HG02981 (cell line): Measurements from ENCODE around the gene MAGEA2.
"Not testable (repeated sequence)": the region's sequence is repeated elsewhere in the genome, so short reads cannot be mapped to it uniquely, and the experiment has no call there.

ENCODE experiments used
- ATAC-seq: cut with Tn5 transposase; IDR thresholded peaks from one replicate; pipeline ENCODE4 v1.9.1; 2021; ENCODE audit warnings: mild to moderate bottlenecking, moderate library complexity; ENCODE audit not compliant: unreplicated experiment

MAGEA2 gene, protein sequence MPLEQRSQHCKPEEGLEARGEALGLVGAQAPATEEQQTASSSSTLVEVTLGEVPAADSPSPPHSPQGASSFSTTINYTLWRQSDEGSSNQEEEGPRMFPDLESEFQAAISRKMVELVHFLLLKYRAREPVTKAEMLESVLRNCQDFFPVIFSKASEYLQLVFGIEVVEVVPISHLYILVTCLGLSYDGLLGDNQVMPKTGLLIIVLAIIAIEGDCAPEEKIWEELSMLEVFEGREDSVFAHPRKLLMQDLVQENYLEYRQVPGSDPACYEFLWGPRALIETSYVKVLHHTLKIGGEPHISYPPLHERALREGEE

DNA sequence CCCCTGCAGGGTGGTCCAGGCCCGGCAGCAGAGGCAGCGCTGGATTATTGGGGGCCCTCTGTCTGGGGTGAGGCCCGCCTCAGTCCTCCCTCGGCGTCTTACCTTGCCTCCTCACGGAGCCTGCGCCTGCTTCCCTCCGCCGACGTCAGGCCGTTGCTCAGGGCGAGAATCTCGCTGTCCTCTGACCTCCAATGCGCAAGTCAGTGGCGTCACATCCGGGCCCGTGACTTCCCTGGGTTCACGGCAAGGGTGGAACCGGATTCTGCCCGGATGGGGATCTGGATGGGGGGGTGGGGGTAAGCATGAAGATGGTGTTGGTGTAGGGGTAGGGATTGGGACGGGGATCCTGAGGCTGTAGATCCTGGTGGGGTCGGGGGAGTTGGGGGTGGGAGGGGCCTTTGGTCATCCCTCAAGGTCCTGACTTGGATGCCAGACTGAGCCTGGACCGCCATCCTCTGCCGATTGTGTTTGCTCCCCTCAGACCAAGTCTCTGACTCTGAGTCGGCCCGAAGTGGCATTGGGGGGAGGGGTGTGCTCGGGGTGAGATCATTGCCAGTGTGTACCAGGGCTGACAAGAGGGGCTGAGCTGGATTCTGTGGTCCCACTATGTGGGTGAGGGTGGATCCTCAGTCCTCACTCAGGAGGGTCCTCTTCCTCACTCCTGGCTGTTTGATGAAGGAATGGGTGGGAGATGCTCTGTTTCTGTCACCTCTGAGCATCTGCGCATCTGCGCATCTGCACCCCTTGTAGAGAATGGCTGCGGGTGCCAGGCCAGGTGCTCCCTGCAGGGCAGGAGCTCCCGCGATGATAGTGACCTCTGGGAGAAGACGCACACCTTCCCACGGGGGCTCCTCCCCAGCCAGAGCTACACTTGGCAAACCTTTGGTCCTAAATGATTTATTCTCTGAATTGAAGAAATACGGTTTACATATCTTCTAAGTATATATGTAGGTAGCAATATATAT, at the start of gene MAGEA2:
Gene MAGEA2, minus strand, starts transcription at position 157 of the 965 bp plus-strand sequence. CDS start 2,479 bp downstream, outside the sequence.
- not testable (repeated sequence) for ATAC-seq

DNA sequence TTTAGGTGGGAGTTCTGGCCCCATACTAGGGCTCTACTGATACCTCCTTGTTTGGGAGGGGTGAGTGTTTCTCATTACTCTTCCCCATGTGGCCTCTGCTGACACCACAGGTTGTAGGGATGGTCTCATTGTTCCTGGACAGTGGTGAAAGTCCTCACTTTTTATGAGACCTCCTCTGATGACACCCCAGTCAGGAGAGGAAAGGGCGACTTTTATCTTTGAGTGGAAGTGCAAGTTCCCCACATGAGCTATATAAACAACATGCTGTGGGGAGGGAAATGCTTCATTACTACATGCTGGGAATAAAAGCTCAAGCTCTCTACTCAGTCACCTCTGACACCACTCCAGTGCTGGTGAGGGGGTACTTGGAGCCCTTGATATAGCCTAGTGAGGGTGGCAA, 45.3 kb upstream of the MAGEA2 start:
- no peak for ATAC-seq

DNA sequence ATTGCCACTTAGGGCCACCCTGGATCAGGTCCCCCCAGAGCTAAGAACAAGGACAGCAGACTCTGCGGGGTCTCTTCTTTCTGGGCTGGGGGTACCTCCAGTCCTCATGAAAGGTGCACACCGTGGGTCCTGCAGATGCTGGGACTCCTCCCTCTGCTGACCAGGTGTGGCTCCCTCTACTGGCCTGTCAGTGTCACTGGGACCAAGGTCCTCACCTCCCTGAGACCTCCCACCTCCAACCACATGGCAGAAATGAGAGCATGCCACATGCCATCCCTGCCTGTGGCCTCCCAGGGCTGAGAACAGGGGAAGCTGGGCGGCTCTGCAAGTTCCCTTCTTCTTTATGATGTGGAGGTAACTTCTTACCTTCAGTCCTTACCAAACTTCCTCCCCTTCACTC, 33.4 kb upstream of the MAGEA2 start:
- ATAC-seq, result not testable (repeated sequence)

DNA sequence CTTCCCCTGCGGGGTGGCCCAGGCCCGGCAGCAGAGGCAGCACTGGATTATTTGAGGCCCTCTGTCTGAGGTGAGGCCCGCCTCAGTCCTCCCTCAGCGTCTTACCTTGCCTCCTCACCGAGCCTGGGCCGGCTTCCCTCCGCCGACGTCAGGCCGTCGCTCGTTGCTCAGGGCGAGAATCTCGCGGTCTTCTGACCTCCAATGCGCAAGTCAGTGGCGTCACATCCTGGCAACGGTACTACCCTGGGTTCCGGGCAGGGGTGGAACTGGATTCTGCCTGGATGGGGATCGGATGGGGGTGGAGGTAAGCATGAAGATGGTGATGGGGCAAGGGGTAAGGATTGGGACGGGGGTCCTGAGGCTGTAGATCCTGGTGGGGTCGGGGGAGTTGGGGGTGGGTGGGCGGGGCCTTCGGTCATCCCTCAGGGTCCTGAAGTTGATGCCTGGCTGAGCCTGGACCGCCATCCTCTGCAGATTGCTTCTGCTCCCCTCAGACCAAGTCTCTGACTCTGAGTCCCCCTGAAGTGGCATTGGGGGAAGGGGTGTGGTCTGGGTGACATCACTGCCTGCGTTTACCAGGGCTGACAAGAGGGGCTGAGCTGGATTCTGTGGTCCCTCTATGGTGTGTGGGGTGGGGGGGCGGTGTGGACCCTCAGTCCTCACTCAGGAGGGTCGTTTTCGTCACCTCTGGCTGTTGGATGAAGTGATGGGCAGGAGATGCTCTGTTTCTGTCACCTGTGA, 16.1 kb upstream of the MAGEA2 start, which contains the start of gene MAGEA6:
Gene MAGEA6, minus strand, starts transcription at position 141 of the 741 bp plus-strand sequence. CDS start 2,039 bp downstream, outside the sequence.
- not testable (repeated sequence) for ATAC-seq

DNA sequence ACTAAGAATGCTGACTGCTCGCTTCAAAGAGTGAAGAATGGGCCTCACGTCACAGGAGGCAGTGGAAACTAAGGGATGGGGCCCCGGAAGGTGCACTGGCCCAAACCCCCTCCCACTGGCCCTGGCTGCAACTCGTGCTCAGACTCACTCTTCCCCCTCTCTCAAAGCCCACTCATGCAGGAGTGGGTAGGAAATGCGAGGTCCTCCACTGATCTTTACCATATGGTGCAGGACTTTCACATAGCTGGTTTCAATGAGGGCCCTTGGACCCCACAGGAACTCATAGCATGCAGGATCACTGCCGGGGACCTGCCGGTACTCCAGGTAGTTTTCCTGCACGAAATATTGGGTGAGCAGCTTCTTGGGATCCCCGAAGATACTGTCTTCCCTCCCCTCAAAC, 12.9 kb upstream of the MAGEA2 start:
- ATAC-seq, result not testable (repeated sequence)

DNA sequence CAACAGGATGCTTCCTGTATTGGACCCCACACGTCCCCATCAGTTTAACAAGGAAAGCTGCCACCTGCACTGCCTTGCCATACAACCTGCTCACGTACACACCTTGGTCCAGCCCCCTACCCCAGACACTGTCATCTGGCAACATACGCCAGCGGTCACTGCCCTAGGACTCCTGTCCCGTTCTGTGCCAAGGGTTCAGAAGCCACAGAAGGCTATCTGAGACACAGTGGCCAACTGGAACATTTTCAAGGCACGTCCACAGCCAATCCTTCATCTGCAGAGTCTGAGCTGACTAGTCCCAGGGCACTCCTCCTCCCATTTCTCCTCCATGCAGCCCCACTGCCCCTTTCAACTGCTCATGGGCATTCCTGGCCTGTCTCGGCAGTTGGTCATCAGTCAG, 7.9 kb upstream of the MAGEA2 start:
- not testable (repeated sequence) for ATAC-seq

DNA sequence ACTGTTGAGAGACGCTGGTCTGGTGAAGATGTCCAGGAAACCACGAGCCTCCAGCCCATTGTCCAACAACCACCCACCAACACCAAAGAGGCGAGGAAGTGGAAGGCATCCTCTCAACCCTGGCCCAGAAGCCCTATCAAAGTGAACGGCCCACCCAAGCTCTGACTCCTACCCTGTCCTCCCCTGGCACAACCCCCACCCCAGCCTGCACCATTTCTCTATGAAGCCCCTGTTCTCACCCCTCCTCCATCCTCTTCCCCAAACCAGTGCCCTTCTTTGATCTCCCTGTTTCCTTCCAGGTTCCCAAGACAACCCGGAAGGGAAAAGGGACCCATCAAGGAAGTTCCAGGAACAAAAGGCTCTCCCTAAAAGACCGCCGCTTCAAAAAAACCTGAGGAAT, 5.9 kb upstream of the MAGEA2 start:
- ATAC-seq, result not testable (repeated sequence)

DNA sequence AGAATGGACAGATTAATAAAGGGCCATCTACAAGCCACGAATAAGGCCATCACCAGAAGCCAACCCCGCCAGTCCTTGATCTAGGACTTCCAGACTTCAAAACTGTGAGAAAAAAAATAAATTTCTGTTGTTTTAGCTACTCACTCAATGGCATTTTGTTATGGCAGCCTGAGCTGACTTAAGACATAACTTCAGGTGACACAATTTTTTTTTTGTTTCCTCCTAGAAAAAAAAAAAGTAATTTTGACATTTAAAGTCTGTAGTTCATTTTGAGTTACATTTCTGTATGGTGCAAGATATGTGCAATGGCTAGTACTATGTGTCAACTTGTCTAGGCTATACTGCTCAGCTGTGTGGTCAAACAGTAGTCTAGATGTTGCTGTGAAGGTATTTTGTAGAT, 5.3 kb upstream of the MAGEA2 start, which contains the start of gene CSAG3:
Gene CSAG3, plus strand, starts transcription at position 301 of the 400 bp plus-strand sequence.
- ATAC-seq, result not testable (repeated sequence)

DNA sequence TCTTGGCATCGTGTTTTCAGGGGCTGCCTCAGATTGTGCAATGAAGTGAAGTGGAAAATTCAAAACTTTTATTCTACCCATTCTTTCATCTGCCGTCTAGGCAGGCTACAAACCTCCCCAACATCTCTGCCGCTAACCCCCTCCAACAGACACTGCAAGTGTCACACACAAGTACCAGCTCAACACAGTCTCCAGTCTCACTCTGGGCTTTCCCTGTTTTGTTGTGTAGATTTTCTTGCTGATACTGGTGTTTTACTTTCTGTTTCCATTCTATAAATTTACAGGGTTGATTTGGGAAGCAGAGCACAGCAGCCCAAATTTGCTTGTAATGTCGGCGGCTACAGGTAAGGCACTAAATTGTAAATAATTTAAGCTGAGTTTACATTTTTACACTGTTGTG, 1.2 kb upstream of the MAGEA2 start:
- ATAC-seq, result not testable (repeated sequence)

DNA sequence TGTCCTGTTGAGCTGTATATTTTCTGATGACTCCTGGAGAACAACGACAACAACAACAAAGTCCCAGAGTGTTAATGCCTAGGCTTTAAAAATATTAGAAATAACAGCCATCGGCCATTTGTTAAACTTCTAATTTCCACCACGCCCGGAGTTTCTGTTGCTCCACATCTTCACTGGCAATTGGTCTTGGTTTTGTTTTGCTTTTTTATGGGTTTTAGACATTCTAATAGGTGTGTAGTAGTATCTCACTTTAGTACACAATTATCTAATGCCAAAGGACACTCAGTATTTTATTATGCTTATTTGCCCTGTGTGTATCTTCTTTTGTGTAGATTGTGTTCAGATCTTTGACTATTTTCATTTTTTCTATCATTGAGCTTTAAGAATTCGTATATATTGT, 15.1 kb downstream of the MAGEA2 start:
- no peak for ATAC-seq

DNA sequence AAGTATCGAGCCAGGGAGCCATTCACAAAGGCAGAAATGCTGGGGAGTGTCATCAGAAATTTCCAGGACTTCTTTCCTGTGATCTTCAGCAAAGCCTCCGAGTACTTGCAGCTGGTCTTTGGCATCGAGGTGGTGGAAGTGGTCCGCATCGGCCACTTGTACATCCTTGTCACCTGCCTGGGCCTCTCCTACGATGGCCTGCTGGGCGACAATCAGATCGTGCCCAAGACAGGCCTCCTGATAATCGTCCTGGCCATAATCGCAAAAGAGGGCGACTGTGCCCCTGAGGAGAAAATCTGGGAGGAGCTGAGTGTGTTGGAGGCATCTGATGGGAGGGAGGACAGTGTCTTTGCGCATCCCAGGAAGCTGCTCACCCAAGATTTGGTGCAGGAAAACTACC, 17.1 kb downstream of the MAGEA2 start:
- ATAC-seq, result not testable (repeated sequence)

DNA sequence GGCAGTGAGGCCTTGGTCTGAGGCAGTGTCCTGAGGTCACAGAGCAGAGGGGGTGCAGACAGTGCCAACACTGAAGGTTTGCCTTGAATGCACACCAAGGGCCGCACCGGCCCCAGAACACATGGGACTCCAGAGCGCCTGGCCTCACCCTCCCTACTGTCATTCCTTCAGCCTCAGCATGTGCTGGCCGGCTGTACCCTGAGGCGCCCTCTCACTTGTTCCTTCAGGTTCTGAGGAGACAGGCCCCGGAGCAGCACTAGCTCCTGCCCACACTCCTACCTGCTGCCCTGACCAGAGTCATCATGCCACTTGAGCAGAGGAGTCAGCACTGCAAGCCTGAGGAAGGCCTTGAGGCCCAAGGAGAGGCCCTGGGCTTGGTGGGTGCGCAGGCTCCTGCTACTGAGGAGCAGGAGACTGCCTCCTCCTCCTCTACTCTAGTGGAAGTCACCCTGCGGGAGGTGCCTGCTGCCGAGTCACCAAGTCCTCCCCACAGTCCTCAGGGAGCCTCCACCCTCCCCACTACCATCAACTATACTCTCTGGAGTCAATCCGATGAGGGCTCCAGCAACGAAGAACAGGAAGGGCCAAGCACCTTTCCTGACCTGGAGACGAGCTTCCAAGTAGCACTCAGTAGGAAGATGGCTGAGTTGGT, 17.7 kb downstream of the MAGEA2 start:
- ATAC-seq, result no peak

DNA sequence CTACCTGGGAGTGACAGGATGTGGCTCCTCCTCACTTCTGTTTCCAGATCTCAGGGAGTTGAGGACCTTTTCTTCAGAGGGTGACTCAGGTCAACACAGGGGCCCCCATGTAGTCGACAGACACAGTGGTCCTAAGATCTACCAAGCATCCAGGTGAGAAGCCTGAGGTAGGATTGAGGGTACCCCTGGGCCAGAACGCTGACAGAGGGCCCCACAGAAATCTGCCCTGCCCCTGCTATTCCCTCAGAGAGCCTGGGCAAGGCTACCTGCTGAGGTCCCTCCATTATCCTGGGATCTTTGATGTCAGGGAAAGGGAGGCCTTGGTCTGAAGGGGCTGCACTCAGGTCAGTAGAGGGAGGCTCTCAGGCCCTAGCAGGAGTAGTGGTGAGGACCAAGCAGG, 18.5 kb downstream of the MAGEA2 start:
- ATAC-seq, result no peak

DNA sequence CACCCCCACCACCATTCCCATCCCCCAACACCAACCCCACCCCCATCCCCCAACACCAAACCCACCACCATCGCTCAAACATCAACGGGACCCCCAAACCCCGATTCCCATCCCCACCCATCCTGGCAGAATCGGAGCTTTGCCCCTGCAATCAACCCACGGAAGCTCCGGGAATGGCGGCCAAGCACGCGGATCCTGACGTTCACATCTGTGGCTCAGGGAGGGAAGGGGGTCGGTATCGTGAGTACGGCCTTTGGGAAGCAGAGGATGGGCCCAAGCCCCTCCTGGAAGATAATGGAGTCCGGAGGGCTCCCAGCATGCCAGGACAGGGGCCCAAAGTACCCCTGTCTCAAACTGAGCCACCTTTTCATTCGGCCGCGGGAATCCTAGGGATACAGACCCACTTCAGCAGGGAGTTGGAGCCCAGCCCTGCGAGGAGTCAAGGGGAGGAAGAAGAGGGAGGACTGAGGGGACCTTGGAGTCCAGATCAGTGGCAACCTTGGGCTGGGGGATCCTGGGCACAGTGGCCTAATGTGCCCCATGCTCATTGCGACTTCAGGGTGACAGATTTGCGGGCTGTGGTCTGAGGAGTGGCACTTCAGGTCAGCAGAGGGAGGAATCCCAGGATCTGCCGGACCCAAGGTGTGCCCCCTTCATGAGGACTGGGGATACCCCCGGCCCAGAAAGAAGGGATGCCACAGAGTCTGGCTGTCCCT, 19.3 kb downstream of the MAGEA2 start:
- not testable (repeated sequence) for ATAC-seq

DNA sequence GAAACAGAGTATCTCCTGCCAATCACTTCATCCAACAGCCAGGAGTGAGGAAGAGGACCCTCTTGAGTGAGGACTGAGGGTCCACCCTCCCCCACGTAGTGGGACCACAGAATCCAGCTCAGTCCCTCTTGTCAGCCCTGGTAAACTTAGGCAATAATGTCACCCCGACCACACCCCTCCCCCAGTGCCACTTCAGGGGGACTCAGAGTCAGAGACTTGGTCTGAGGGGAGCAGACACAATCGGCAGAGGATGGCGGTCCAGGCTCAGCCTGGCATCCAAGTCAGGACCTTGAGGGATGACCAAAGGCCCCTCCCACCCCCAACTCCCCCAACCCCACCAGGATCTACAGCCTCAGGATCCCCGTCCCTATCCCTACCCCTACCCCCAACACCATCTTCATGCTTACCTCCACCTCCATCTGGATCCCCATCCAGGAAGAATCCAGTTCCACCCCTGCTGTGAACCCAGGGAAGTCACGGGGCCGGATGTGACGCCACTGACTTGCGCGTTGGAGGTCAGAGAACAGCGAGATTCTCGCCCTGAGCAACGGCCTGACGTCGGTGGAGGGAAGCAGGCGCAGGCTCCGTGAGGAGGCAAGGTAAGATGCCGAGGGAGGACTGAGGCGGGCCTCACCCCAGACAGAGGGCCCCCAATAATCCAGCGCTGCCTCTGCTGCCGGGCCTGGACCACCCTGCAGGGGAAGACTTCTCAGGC, 20.2 kb downstream of the MAGEA2 start, which contains the start of the genes CSAG1 and MAGEA12:
Gene CSAG1, minus strand, starts transcription at position 461 of the 715 bp plus-strand sequence. CDS start 1,261 bp downstream, outside the sequence.
Gene MAGEA12, plus strand, starts transcription at position 497 of the 715 bp plus-strand sequence. CDS start 2,405 bp downstream, outside the sequence.
- ATAC-seq, result no peak

DNA sequence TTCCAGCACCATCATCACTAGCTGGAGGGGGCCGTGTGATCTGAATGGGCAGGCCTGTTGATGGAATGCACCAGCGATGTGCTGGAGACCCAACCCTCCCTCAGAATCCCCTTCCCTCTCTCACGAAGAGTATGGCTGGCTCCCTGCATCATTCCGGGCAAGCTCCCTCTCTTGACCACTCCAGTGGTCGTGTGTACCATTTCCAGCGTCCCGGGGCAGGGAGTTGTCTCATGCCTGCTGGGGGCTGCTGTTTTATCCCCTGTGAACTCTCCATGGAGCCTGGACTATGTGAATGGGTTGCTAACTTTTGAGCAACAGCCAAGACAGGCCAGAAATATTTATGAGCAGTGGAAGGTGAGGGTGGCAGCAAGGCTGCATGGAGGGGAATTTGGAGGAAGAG, 28.2 kb downstream of the MAGEA2 start:
- no peak for ATAC-seq

DNA sequence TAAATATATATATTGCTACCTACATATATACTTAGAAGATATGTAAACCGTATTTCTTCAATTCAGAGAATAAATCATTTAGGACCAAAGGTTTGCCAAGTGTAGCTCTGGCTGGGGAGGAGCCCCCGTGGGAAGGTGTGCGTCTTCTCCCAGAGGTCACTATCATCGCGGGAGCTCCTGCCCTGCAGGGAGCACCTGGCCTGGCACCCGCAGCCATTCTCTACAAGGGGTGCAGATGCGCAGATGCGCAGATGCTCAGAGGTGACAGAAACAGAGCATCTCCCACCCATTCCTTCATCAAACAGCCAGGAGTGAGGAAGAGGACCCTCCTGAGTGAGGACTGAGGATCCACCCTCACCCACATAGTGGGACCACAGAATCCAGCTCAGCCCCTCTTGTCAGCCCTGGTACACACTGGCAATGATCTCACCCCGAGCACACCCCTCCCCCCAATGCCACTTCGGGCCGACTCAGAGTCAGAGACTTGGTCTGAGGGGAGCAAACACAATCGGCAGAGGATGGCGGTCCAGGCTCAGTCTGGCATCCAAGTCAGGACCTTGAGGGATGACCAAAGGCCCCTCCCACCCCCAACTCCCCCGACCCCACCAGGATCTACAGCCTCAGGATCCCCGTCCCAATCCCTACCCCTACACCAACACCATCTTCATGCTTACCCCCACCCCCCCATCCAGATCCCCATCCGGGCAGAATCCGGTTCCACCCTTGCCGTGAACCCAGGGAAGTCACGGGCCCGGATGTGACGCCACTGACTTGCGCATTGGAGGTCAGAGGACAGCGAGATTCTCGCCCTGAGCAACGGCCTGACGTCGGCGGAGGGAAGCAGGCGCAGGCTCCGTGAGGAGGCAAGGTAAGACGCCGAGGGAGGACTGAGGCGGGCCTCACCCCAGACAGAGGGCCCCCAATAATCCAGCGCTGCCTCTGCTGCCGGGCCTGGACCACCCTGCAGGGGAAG, 39.5 kb downstream of the MAGEA2 start, which contains the start of gene MAGEA2B:
Gene MAGEA2B, plus strand, starts transcription at position 814 of the 973 bp plus-strand sequence. CDS start 2,479 bp downstream, outside the sequence.
- not testable (repeated sequence) for ATAC-seq
